Astrocyte of the spinal cord (primary cell): ENCODE results near the gene DPP10.

Experiments used
- DNase-seq: peaks from one replicate; pipeline ENCODE4 v3.0.0; 2011; ENCODE audit warnings: low read depth, low spot score
- H3K4me3 ChIP-seq: 2 replicates; pipeline ENCODE4 v1.5.1; 2011; ENCODE audit warnings: low read depth, mild to moderate bottlenecking, low read length, moderate library complexity
- in situ Hi-C: cut with HindIII; loops from 2 replicates; pipeline ENCODE4 v1.10.0; 2017; ENCODE audit warnings: low sequenced_read_pairs
- TF ChIP-seq, protein P1 (sequence below): IDR thresholded peaks from 2 replicates; pipeline ENCODE4 v1.5.1; 2012; ENCODE audit warnings: low read depth, mild to moderate bottlenecking, low read length, inconsistent platforms

Gene DPP10

DNA sequence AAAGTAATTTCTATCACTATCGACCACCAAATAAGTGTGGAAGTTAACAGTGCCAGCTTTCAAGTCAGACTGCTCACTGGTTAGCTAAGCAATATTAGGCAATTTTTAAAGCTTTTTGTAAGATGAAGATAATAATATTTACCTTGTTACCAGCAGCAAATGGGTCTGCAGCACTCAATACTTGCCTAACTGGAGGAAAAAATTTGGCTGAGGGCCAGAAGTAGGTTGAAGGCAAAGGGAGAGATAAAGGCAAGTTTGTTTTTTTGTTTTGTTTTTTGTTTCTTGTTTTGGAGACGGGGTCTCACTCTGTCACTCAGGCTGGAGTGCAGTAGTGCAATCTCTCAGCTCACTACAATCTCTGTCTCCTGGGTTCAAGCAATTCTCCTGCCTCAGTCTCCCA lies 675.9 kb downstream of the DPP10 start:
- no peak for DNase-seq
- H3K4me3 ChIP-seq, result no peak overlapping the region
- TF ChIP-seq, protein P1, sequence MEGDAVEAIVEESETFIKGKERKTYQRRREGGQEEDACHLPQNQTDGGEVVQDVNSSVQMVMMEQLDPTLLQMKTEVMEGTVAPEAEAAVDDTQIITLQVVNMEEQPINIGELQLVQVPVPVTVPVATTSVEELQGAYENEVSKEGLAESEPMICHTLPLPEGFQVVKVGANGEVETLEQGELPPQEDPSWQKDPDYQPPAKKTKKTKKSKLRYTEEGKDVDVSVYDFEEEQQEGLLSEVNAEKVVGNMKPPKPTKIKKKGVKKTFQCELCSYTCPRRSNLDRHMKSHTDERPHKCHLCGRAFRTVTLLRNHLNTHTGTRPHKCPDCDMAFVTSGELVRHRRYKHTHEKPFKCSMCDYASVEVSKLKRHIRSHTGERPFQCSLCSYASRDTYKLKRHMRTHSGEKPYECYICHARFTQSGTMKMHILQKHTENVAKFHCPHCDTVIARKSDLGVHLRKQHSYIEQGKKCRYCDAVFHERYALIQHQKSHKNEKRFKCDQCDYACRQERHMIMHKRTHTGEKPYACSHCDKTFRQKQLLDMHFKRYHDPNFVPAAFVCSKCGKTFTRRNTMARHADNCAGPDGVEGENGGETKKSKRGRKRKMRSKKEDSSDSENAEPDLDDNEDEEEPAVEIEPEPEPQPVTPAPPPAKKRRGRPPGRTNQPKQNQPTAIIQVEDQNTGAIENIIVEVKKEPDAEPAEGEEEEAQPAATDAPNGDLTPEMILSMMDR, result no peak
- in situ Hi-C loops, result no loop called here

DNA sequence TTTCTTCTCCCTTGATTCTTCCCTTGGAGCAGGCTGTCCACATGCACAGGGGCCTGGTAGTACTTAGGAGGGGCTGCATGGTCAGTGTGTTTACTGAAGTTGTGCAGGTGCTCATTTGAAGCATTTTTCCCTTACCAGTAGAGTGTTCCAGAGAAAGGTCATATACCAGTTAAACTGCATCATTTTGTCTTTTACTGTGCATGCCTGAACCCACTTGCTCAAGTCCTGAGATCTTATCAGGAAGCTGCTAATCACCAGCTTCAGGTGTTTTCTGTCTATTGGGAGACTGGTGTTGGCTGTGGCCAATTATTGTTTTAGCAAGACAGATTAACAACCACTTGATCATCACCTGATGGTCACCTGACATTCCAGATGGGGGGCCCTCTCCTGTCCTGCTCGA lies 676.6 kb downstream of the DPP10 start:
- in situ Hi-C loops, result no loop called here
- DNase-seq, result no peak
- TF ChIP-seq, protein P1, result no peak
- no peak overlapping the region for H3K4me3 ChIP-seq

DNA sequence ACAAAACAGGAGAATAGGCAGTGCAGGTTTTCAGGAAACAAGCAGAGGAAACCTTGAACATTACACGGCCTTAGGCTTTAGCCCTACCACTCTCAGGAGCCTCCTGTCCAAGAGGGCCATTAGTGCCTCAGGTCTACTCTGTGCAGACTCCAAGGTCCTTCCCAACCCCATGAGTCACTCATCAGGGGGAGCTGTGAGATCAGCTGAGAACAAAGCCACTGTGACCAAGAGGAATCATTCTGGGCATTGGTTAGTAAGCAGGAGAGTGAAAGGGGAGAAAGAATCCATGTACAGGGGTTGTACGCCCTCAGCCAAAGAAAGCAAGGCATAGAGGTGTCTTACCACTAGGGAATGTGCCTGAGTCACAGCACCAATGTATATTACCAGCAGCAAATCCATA lies 680.3 kb downstream of the DPP10 start:
- no peak for DNase-seq
- TF ChIP-seq, protein P1, result no peak
- H3K4me3 ChIP-seq, result no peak overlapping the region
- in situ Hi-C loops, result no loop called here

DNA sequence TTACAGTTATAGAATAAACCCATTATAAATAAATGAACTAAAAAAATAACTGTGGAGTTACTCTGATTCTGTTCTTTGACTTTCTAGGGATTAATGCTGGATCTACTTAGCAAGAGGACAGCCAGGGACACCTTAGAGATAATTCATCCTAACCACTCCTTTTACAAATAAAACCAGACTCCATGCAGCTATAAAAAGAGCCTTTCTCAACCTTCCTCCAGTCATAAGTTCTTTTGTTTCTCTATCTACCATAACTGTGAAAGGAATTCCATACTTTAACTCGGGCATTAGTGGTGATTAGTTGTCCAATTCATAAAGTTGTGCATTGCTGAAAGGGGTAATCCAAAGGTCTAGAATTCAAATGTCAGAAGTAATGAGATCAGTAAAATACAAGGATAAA lies 682.4 kb downstream of the DPP10 start:
- H3K4me3 ChIP-seq, result no peak overlapping the region
- no peak for DNase-seq
- in situ Hi-C loops, result no loop called here
- TF ChIP-seq, protein P1, result no peak

DNA sequence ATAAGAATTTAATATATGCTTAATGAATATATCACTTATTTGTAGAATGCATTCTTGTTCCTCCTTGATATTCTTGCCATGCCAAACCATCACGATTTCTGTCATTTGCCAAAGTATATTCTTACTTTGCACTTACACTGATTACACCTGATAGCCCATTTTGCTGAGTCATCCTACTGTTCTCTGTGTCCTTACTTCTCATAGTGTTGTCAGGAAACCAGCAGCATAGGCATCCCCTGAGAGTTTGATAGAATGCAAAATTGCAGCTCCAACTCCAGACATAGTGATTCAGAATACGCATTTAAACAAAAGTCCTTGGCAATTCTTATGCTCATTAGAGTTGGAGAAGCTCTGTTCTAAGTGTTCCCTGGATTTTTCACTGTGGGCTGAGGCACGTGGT lies 687.1 kb downstream of the DPP10 start:
- DNase-seq, result no peak

DNA sequence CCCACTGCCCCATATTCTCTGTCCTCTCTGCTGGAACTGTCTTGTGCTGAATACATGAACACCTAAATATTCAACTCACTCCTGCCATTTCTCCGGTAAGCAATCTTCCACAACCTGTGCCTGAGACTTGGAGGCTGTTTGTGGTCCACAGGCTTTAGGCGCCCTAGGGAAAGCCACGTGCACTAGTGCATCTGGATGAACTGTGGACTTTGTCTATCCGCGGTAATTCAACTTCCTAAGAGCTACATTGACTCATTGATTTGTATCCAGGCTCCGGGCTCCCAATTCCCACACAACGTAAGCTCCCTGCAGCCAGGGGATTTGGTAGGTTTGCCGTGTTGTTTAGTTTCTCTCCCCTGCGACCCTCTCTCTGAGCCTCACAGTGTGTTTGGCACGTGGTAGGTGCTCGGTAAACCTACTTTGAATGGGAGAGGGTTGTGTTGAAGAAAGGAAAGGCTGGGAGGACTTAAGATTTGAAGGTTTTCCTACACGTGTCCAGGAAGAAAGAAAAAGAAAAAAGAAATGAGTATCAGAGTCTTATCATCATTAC lies 718.2 kb downstream of the DPP10 start:
- in situ Hi-C loops, result no loop called here
- TF ChIP-seq, protein P1, result no peak
- no peak overlapping the region for H3K4me3 ChIP-seq
- no peak for DNase-seq

More for the DNA sequence above, 687.1 kb downstream of the DPP10 start:
- TF ChIP-seq, protein P1, result no peak
- H3K4me3 ChIP-seq, result no peak overlapping the region
- in situ Hi-C loops, result no loop called here
